IPS DF 6.9 (cell line): ENCODE results near the gene TNFRSF11A.

Experiments
- DNase-seq: peaks from one replicate; pipeline ENCODE4 v3.0.0-alpha.2; 2013; ENCODE audit warnings: low read depth, low spot score
- H3K27ac ChIP-seq: one replicate; pipeline ENCODE4 v1.5.1; 2013; ENCODE audit warnings: low read length, control low read depth
- H3K27me3 ChIP-seq: 2 replicates; pipeline ENCODE4 v1.6.1; 2013; ENCODE audit warnings: mild to moderate bottlenecking, low read length; ENCODE audit not compliant: control insufficient read depth, insufficient read depth
- H3K36me3 ChIP-seq: 2 replicates; pipeline ENCODE4 v1.6.1; 2013; ENCODE audit warnings: low read length; ENCODE audit not compliant: control insufficient read depth, insufficient read depth
- H3K4me1 ChIP-seq: 2 replicates; pipeline ENCODE4 v1.6.1; 2013; ENCODE audit warnings: low read length; ENCODE audit not compliant: control insufficient read depth, insufficient read depth
- H3K4me3 ChIP-seq: 2 replicates; pipeline ENCODE4 v1.5.1; 2013; ENCODE audit warnings: mild to moderate bottlenecking, low read length
- H3K9me3 ChIP-seq: 2 replicates; pipeline ENCODE4 v1.6.1; 2013; ENCODE audit warnings: low read length, inconsistent platforms; ENCODE audit not compliant: control insufficient read depth, insufficient read depth
- WGBS: extraction: QIAGEN DNeasy Blood & Tissue Kit; methylation state at CpG from one replicate; pipeline ENCODE4 v1.1.7; 2013; ENCODE audit warnings: mixed read lengths, missing lambda C conversion rate; ENCODE audit not compliant: insufficient read length, insufficient coverage; 5-methylcytosine and 5-hydroxymethylcytosine counted together

The TNFRSF11A gene

DNA sequence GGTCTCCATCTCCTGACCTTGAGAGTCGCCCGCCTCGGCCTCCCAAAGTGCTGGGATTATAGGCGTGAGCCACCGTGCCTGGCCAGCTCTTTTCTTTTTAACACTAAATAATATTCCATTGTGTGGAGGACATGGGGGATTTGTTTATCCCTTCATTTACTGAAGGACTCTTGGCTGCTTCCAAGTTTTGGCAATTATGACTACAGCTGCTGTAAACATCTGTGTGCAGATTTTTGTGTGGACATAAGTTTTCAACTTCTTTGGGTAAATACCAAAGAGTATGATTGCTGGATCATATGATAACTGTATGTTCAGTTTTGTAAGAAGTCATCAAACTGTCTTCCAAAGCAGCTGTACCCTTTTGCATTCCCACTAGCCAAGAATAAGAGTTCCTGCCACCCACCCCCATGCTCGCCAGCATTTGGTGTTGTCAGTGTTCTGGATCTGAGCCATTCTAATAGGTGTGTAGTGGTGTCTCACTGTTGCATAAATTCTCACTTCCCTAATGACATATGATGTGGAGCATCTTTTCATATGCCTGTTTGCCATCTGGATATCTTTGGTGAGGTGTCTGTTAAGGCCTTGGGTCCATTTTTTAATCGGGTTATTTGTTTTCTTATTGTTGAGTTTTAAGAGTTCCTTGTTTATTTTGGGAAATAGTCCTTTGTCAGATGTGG lies 52.2 kb downstream of the TNFRSF11A start:
- no peak for DNase-seq
- no peaks in the 10 kb centered on the region for H3K36me3 ChIP-seq
- H3K9me3 ChIP-seq: no peaks in the 10 kb centered on the region
- H3K4me3 ChIP-seq: no peak overlapping the region
- H3K4me1 ChIP-seq: peaks cover 4% of the 10 kb centered on the region; the same call in 1 of the 2 replicates
- no peaks in the 10 kb centered on the region for H3K27me3 ChIP-seq
- H3K27ac ChIP-seq: no peak overlapping the region
- WGBS: no CpG with 5 or more reads among the region's 7 CpGs

DNA sequence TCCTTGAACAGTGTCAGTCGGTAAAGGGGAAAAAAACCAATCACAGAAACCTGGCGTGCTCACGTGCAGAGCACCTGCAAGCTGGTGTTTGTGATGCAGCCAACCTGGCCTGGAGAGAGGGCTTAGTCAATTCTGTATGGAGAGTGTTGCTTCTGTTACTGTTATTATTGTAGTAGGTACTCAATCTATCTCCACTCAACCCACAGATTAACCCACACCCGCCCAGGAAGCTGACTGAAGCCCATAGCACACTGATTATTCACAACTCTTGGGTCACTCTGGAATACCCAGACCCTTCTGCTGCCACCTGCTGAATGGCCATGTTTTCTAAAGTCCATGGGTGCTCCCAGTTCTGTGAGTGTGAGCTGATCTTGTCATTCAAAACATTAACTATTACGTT lies 53.9 kb downstream of the TNFRSF11A start:
- DNase-seq: no peak
- Histone ChIP-seq H3K4me1 (no peaks in the 10 kb centered on the region), H3K27ac (no peak overlapping the region), H3K36me3 (no peaks in the 10 kb centered on the region), H3K4me3 (no peak overlapping the region), H3K27me3 (no peaks in the 10 kb centered on the region), H3K9me3 (no peaks in the 10 kb centered on the region)
- WGBS: no CpG with 5 or more reads among the region's 5 CpGs

- DNase-seq: no peak
- no peaks in the 10 kb centered on the region for H3K9me3 ChIP-seq
- H3K4me3 ChIP-seq: no peak overlapping the region
- H3K27me3 ChIP-seq: no peaks in the 10 kb centered on the region
- no CpG with 5 or more reads among the region's 5 CpGs for WGBS
- H3K4me1 ChIP-seq: no peaks in the 10 kb centered on the region
- H3K27ac ChIP-seq: no peak overlapping the region
- H3K36me3 ChIP-seq: no peaks in the 10 kb centered on the region
Measured at GRCh38 chr18:62381373-62381772, 56.3 kb downstream of the TNFRSF11A start.

- Histone ChIP-seq H3K27ac (no peak overlapping the region), H3K9me3 (no peaks in the 10 kb centered on the region), H3K36me3 (no peaks in the 10 kb centered on the region), H3K27me3 (no peaks in the 10 kb centered on the region), H3K4me3 (no peak overlapping the region), H3K4me1 (no peaks in the 10 kb centered on the region)
- DNase-seq: no peak
- WGBS: no CpG with 5 or more reads among the region's 1 CpG
Measured at GRCh38 chr18:62384068-62384467, 59.0 kb downstream of the TNFRSF11A start.

DNA sequence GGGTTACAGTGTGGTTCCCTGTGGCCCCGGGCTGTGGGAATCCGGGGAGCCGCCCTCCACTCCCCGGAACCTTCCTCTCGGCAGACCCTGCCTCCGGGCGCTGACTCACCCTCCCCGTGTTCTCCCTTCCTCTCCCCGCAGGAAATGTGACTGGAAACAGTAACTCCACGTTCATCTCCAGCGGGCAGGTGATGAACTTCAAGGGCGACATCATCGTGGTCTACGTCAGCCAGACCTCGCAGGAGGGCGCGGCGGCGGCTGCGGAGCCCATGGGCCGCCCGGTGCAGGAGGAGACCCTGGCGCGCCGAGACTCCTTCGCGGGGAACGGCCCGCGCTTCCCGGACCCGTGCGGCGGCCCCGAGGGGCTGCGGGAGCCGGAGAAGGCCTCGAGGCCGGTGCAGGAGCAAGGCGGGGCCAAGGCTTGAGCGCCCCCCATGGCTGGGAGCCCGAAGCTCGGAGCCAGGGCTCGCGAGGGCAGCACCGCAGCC lies 59.5 kb downstream of the TNFRSF11A start:
- no peaks in the 10 kb centered on the region for H3K4me1 ChIP-seq
- DNase-seq: no peak
- no CpG with 5 or more reads among the region's 46 CpGs for WGBS
- H3K36me3 ChIP-seq: no peaks in the 10 kb centered on the region
- no peaks in the 10 kb centered on the region for H3K27me3 ChIP-seq
- H3K9me3 ChIP-seq: no peaks in the 10 kb centered on the region
- H3K27ac ChIP-seq: no peak overlapping the region
- no peak overlapping the region for H3K4me3 ChIP-seq

DNA sequence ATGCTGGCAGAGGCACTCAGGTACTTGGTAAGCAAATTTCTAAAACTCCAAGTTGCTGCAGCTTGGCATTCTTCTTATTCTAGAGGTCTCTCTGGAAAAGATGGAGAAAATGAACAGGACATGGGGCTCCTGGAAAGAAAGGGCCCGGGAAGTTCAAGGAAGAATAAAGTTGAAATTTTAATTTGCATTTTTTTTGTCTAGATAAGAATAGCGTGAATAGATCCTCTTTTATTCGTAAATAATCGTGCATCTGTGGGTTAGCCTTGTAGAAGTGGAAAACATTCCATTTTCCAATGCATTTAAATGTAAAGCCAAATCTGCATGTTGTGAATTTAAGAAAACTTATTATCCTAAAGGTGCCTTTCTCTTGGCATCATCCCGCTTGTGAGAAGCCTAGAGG lies 61.0 kb downstream of the TNFRSF11A start:
- Histone ChIP-seq H3K9me3 (no peaks in the 10 kb centered on the region), H3K4me1 (no peaks in the 10 kb centered on the region), H3K27me3 (no peaks in the 10 kb centered on the region), H3K27ac (no peak overlapping the region), H3K36me3 (no peaks in the 10 kb centered on the region), H3K4me3 (no peak overlapping the region)
- no CpG with 5 or more reads among the region's 5 CpGs for WGBS
- DNase-seq: no peak

DNA sequence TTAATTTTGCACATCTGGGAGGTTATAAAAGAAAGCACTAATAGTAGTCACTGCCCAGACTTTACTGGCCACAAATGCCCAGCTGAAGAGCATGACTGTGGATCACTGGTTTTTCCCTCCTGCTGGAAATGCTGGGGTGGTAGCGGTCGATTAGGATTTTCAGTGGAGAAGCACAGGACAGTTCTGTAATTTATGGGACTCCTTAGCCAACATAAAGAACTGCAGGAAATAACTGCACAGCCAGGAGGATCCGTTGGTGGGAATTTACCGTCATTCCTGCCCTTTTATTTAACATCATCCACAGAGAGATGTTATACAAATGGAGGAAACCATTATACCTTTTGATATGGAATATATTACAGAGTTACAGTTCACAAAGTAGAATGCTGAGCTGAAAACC lies 61.5 kb downstream of the TNFRSF11A start:
- H3K27me3 ChIP-seq: no peaks in the 10 kb centered on the region
- no CpG with 5 or more reads among the region's 4 CpGs for WGBS

GRCh38 chr18:62387257-62387656 lies 62.1 kb downstream of the TNFRSF11A start:
- no peak for DNase-seq
- Histone ChIP-seq H3K27ac (no peak overlapping the region), H3K27me3 (no peaks in the 10 kb centered on the region), H3K4me3 (no peak overlapping the region), H3K9me3 (no peaks in the 10 kb centered on the region), H3K4me1 (no peaks in the 10 kb centered on the region), H3K36me3 (no peaks in the 10 kb centered on the region)
- WGBS: no CpG with 5 or more reads among the region's 2 CpGs

More for the DNA sequence above, 61.5 kb downstream of the TNFRSF11A start:
- no peak for DNase-seq
- Histone ChIP-seq H3K27ac (no peak overlapping the region), H3K36me3 (no peaks in the 10 kb centered on the region), H3K4me3 (no peak overlapping the region), H3K9me3 (no peaks in the 10 kb centered on the region), H3K4me1 (no peaks in the 10 kb centered on the region)

GRCh38 chr18:62388855-62389760 lies 64.0 kb downstream of the TNFRSF11A start:
- Histone ChIP-seq H3K27me3 (no peaks in the 10 kb centered on the region), H3K9me3 (no peaks in the 10 kb centered on the region), H3K4me3 (no peak overlapping the region), H3K36me3 (no peaks in the 10 kb centered on the region), H3K27ac (no peak overlapping the region), H3K4me1 (no peaks in the 10 kb centered on the region)
- no peak for DNase-seq
- no CpG with 5 or more reads among the region's 16 CpGs for WGBS

DNA sequence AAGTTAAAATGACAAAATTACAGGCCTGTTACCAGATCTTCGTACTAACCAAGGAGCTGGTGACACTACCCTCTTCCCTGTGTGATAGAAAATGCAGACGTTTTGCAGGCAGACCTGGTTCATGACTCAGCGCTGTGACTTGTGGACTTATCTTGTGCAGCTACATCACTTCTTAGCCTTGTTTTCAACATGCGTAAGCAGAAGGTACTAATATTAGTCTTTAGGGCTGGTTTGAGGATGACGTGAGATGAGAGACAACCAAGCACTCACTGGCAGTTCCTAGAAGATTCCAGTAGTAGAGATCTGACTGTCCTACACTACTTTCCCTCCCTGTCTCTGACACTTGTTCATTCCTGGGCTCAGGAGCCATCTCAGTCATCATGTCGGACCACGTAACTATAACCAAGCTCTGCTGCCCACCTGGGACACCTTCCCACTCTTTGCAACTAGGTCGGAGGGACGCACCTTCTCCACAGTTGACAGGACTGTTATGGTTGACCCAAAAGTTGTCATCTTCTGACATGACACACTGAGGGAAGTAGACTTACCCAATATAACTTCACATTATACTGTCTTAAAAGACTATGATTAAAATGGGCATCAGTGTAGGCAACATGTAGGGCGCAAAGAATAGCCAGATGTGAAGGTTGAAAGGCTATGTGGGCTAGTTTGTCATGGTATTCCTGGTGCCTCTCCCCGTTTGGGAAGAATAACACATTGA lies 64.8 kb downstream of the TNFRSF11A start:
- Histone ChIP-seq H3K27ac (no peak overlapping the region), H3K36me3 (no peaks in the 10 kb centered on the region), H3K27me3 (no peaks in the 10 kb centered on the region), H3K9me3 (no peaks in the 10 kb centered on the region), H3K4me1 (no peaks in the 10 kb centered on the region), H3K4me3 (no peak overlapping the region)
- WGBS: no CpG with 5 or more reads among the region's 11 CpGs
- no peak for DNase-seq
